Daoy (cell line): Measurements from ENCODE around the gene ZDHHC1. TPM values are rescaled to one million over a fixed set of nuclear protein-coding genes. Genes with fewer than 3 reads are reported as not detected.
A peak's percentile ranks its signal among the peaks of the same experiment; 100 is the strongest.

ENCODE experiments used
- DNase-seq: peaks from one replicate; pipeline ENCODE4 v3.0.0-alpha.2; 2015; ENCODE audit warnings: low read depth
- total RNA-seq: library from RNA; depleted of rRNA; stranded (reverse); fragments of >200 nt; shearing (Covaris generic); gene quantifications from 2 replicates; pipeline ENCODE4 v1.2.3, GENCODE V29; 2014; rRNA removed

The ZDHHC1 gene, protein sequence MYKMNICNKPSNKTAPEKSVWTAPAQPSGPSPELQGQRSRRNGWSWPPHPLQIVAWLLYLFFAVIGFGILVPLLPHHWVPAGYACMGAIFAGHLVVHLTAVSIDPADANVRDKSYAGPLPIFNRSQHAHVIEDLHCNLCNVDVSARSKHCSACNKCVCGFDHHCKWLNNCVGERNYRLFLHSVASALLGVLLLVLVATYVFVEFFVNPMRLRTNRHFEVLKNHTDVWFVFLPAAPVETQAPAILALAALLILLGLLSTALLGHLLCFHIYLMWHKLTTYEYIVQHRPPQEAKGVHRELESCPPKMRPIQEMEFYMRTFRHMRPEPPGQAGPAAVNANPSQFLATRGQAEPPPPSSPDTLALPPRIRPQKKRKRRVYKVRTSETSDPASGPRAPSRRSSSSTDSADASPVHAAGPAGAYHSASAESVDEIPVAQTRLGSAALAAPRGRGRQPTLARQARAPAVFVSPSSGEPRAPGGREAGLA
- total RNA-seq, result 1.9 and 3.0 TPM in 2 replicates

- DNase-seq, result peak; percentile 81
Observed at GRCh38 chr16:67415872-67416793, at the start of gene ZDHHC1. Gene ZDHHC1, minus strand, starts transcription at chr16:67416477. Its CDS starts 8,702 bp downstream, at chr16:67407775.

DNA sequence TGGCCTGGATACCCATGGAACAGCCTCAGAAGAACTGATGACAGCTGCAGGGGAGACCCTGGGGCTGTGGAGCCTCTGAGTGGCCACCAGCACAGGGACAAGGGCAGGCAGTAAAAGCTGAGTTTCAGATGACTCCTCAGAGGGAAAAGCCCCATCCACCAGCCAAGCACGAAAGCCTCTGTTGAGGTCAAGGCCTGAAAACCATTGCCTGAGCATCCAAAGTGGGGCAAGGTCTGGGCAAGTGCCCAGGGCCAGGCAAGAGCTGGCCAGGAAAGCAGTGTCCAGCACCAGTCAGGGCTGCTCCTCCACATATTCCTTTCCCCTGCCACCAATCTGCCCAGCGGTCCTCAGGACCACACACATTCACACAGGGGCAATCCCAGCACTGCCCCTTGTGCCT, 48.3 kb upstream of the ZDHHC1 start:
- no peak for DNase-seq

DNA sequence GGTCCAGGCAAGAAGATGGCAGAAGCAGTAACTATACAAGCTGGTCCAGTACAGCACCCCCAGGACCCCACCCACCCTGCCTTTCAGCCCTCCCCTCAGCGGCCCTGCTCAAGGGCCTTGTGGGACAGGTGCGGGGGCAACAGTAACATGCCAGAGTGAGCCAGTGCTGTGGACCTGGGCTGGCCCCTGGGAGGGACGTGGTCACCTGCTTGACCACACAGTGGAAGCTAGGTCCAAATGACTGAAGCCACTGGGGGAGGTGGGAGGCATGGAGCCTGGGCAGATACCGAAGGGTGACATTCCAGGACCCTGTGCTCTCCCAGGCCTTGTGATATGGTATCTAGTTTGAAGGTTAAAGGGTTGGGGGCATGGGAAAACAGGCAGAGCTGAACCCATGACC, 47.4 kb upstream of the ZDHHC1 start:
- no peak for DNase-seq

DNA sequence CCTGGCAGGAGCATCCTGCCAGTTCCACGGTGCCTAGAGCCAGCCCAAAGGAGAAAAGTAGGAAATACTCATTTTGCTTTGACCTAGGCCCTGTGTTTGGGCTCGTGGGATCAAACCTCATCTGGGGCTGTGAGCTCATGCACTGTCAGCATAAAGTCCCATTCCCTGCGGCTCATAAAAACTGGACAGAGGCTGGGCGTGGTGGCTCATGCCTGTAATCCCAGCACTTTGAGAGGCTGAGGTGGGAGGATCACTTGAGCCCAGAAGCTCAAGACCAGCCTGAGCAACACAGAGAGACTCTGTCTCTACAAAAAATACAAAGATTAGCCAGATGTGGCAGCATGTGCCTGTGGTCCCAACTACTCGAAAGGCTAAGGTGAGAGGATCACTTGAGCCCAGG, 46.8 kb upstream of the ZDHHC1 start:
- DNase-seq, result no peak

- DNase-seq, result peak; percentile 25
Observed at GRCh38 chr16:67462279-67462655, 46.0 kb upstream of the ZDHHC1 start.

DNA sequence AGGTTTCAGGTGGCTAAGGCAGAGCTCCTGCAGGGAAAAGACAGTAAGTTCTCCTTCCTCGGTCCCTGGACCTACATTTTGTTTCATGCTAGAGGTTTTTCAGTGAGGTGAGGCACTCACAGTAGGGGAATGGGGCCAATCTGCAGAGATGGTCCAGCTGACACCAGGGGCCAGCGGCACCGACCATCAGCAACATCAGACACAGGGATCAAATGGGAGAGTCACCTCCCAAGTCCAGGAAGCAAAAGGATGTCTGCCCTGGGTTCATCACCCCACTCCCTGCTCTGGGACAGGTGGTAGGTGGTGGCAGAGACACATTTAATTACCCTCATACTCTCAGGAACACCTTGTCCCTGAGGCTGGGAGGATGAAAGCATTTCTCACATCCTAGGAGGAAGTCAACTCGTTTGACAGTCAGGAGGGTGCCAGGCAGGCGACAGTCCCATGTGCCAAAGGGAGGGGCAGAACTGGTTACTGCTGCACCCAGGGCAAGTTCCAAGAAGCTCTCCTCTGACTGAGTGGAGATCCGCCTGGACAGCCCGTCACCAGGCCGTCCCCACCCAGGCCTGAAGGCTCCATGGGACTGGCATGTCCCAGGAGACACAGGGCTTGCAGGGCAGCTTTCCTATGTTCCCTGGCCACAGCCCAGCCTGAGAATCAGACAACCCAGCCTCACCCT, 45.5 kb upstream of the ZDHHC1 start:
- DNase-seq, result no peak

DNA sequence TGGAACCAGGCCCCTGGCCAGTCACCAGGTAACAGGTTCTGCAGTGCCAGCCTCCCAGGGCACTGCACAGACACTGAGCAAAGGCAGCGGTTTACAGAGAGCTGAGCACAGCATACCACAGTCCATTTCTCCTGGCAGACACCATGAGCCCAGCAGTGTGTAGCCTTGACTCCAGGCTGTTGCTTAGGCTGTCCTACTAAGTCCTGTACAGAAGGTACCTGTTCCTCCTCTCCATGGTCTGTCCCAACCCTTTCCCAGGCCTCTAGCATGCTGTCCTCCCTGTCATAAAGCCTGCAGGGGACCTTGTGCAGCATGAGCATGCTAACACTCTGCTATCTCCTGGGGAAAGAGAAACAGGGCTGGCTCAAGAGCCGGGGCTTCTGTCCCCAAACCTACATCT, 44.7 kb upstream of the ZDHHC1 start:
- no peak for DNase-seq

DNA sequence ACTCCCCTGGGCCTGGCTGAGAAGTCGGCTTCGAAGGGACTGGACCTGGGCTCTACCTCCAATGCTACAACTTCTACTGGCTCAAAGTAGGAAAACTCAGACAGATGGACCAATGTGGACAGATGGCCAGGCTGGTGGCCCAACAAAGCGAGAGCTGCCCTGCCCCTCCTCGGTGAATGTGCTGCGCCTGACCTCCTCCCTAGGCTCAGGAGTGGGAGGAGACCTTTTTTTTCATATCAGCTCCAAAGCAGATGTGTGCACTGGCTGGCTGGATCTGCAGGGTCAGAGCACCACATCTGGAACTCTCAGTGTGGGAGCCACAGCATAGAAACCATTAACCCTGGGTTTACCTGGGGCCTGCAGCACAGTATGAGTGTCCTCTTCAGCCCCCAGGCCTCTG, 43.9 kb upstream of the ZDHHC1 start:
- no peak for DNase-seq

DNA sequence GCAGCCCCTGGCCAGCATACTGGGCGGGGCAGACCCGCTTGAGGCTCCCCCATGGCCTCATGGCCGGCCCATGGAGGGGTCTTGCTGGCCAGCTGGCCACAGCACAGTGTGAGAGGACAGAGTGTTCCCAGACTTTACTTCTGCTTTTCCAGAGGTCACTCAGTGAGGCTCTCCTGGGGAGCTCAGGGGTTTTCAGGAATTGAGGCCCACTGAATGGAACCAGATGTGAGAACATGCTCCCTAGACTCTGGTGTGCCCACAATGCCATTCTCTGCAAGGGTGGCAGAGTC, 43.5 kb upstream of the ZDHHC1 start:
- DNase-seq, result no peak

DNA sequence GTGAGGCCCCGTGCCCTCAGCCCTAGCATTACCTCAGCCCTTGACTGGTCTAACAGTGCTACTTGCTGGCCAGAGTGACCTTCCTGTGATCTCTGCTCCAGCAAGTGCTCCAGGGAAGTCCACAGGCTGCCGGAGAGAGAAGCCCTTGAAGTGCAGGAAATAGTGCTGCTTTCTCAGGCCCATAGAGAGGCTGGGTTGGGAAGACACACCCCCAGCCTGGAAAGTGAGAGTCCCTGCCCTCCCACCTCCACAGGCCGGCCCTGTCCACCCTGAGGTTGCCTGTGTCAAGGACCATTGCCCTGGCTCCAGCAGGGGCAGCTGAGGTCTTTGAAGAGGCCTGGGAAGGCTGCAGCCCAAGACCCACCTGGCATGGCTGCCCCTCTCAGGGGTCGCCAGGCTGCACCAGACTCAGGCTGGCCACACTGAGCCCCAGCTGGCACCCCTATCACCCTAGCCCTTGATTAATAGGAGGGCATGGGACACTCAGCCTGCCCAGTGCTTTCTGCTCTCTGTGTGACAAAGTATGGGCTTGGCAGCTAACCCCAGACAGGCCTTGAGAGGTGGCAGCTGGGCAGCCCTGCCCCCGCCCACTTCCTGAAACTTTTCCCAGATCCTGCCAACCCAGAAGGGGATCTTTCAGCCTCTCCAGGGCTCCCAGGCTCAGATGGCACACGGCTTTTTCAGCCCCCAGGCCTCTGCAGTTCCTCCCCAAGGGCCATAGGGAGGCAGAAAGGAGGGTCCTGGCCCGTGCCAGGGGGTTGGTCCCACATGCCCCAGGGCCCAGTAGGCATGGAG, 43.0 kb upstream of the ZDHHC1 start:
- DNase-seq, result no peak

GRCh38 chr16:67458121-67458641, 41.9 kb upstream of the ZDHHC1 start:
- no peak for DNase-seq

GRCh38 chr16:67457611-67458010, 41.3 kb upstream of the ZDHHC1 start:
- DNase-seq, result no peak

DNA sequence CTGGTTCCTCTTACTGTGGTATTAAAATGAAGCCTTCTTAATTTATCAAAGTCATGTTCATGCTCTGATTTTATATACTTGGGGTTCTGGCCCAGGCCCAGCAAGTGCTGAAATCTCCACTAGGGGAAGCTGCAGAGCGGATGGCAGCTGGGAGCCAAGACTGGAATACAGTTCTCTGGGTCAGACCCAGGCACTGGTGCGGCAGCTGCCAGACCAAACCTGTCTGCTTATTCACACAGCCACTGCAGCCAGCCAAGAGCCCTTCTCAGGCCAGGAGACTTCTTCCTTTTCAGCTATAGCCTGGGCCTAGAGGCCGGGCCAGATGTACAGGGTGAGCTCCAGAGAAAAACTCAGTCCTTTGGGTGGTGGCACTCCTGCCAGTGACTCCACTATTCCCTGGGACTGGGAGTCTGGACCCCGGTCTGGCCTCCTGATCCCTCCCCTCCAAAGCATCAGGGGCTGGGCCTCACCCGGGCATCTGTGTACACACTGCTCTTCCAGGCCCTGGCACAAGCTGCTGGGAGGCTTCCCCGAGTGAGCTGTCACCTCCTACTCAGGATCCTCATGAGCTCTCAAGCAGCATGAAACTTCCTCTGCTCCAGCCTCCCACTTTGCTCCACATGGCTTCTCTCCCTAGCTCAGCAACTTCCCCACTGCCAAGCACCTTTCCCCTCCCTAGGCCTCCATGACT, 40.3 kb upstream of the ZDHHC1 start:
- no peak for DNase-seq

DNA sequence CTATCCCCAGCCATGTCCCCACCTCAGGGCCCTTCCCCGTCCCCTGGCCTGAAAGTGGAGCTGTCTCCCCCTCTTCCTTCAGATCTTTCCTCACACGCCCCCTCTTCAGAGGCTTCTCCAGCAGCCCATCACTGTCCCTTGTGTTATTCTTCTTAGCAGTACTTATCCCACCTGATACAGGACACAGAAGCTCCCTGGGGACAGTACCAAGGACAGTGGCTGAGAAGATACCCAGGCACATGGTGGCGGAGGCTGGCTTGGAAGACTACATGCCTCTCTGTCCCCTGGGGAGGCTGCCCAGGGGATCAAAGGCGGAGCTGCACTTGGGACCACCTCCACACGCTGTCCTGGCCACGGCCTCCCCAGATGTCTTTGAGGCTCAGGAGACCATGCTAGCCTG, 38.6 kb upstream of the ZDHHC1 start:
- no peak for DNase-seq

DNA sequence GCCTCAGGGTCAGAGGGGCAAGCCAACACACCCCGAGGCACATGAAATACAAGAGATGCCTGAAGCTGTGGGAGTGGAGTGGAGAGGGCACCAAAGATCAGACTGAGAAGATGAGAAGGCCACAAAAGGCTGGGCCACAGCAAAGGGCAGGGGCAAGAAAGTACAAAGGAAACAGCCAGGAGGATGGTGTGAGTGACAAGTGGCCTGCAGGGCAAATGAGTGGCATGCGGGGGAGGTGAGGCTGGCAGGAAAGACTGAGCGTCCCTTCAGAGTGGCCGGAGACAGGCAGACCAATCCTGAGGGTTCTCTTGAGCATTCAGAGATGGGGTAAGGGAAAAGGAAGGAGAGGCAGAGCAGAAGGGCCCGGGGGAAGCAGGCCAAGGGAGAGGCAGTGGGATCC, 37.8 kb upstream of the ZDHHC1 start:
- DNase-seq, result no peak

DNA sequence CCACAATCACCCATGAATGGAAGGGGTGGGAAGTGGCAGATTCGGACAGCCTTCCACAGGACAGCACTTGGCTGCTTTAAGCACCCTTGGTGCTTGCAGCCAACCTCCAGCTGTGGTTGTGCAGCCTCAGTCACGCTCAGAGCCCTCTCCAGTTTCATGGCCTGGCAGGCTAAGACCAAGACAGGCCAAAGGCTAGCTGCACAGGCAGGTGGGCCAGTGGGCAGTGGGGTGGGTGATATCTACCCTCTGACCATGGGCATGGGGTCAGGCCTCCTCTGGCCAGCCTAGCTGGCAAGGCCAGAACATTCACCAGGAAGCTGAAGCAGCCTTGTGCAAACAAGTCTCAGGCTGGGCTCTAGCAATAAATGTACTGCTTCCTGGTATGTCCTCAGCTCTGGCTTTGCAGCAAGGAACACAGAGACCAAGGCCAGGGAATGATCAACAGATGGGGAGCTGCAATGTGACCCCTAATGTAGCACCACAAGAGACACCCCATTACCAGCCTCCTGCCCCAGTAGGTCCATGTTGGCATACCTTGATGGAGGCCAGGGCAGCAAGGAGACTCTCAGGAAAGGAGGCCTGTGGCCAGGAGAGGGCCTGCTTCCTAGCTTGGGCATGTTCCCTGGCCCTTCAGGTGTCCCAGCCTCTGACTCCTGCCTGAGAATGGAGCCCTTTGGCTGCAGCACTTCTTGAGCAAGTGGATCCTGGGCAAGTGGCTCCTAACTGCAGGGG, 35.6 kb upstream of the ZDHHC1 start:
- no peak for DNase-seq

- DNase-seq, result no peak
Observed at GRCh38 chr16:67451061-67451703, 34.9 kb upstream of the ZDHHC1 start.

DNA sequence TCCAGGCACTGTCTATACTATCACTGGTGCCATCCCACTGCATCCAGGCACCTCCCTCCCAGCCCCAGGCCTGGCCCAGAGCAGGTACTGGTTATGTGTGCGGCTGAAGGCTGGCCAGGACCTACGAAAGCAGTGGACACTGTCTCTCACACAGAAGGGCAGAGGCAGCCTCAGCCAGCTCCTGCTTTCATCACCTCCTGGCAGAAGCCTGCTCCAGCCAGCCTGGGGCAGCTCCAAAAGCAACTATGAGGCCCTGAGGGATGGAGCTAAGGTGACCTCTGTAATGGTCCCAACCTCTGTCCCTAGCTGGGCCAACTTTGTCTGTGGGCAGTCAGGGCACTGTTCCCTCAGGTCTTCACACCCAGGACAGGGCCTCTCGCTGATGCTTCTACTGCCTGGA, 33.5 kb upstream of the ZDHHC1 start:
- no peak for DNase-seq

- DNase-seq, result no peak
Observed at GRCh38 chr16:67449336-67449735, 33.1 kb upstream of the ZDHHC1 start.
